Endothelial cell (in vitro differentiated cells): ENCODE data around the gene PPP5C. TPM values are rescaled to one million over a fixed set of nuclear protein-coding genes. Genes with fewer than 3 reads are reported as not detected.

Experiments used
- DNase-seq: peaks from one replicate; pipeline ENCODE4 v3.0.0; 2021; ENCODE audit warnings: low spot score
- H3K27ac Mint-ChIP-seq: one replicate; pipeline ENCODE4 v1.8.0; 2021; ENCODE audit warnings: mixed read lengths, inconsistent platforms; ENCODE audit not compliant: unreplicated experiment
- H3K27me3 Mint-ChIP-seq: one replicate; pipeline ENCODE4 v1.8.0; 2021; ENCODE audit warnings: mild to moderate bottlenecking, moderate library complexity, mixed read lengths, inconsistent platforms; ENCODE audit not compliant: unreplicated experiment
- H3K36me3 Mint-ChIP-seq: one replicate; pipeline ENCODE4 v1.8.0; 2021; ENCODE audit warnings: mild to moderate bottlenecking, low read depth, mixed read lengths, inconsistent platforms; ENCODE audit not compliant: unreplicated experiment
- H3K4me1 Mint-ChIP-seq: one replicate; pipeline ENCODE4 v1.8.0; 2021; ENCODE audit warnings: mild to moderate bottlenecking, mixed read lengths, inconsistent platforms; ENCODE audit not compliant: unreplicated experiment
- H3K4me3 Mint-ChIP-seq: one replicate; pipeline ENCODE4 v1.8.0; 2021; ENCODE audit warnings: mild to moderate bottlenecking, mixed read lengths, inconsistent platforms; ENCODE audit not compliant: unreplicated experiment
- H3K9me3 Mint-ChIP-seq: one replicate; pipeline ENCODE4 v1.8.0; 2021; ENCODE audit warnings: mixed read lengths, inconsistent platforms; ENCODE audit not compliant: unreplicated experiment
- CTCF ChIP-seq: fragments of 200-600 bp; sonication (generic); IDR thresholded peaks from one replicate; pipeline ENCODE4 v1.5.0; 2021; ENCODE audit warnings: antibody characterized with exemption; ENCODE audit not compliant: unreplicated experiment
- total RNA-seq: library from RNA; stranded (reverse); fragmentation: NEBNext Ultra II Directional; extraction: Animal tissue kit (Norgen Biotek cat#: 25700); gene quantifications from one replicate; pipeline ENCODE4 v1.2.1, GENCODE V29; 2021; ENCODE audit not compliant: unreplicated experiment

Gene PPP5C
- total RNA-seq, 1 donor from 2014 or later = 66.7 TPM

DNA sequence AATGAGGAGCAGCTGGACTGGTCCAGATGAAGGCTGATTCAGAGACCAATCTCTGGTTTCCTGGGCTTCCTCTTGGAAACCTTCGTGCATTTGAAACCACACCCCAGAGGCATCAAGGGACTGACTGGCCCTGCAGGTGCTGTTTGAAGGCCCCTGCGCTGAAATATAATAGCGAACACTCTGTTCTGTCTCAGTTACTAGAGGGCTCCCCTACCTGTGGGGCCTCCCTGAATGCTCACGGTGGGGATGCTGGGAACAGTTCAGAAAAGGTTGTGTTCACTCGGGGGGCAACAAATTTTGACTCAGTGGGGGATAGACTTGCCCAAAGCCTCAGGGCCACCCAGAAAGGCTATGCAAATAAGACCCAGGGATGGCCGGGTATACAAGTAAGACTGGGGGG is 60.1 kb downstream of the PPP5C start:
- peaks cover 30% of the 10 kb centered on the region for H3K4me1 Mint-ChIP-seq
- H3K9me3 Mint-ChIP-seq = no peaks in the 10 kb centered on the region
- DNase-seq = no peak
- H3K27me3 Mint-ChIP-seq = peaks cover 11% of the 10 kb centered on the region
- H3K27ac Mint-ChIP-seq = no peak overlapping the region
- no peak overlapping the region for H3K4me3 Mint-ChIP-seq
- peaks cover 3% of the 10 kb centered on the region for H3K36me3 Mint-ChIP-seq
- no peak for TF ChIP-seq CTCF

GRCh38 chr19:46407856-46408663 is 61.2 kb downstream of the PPP5C start:
- no peak overlapping the region for H3K4me3 Mint-ChIP-seq
- peak overlapping the region; percentile 43 for H3K27ac Mint-ChIP-seq
- TF ChIP-seq CTCF = no peak
- H3K36me3 Mint-ChIP-seq = peaks cover 3% of the 10 kb centered on the region
- peaks cover 14% of the 10 kb centered on the region for H3K27me3 Mint-ChIP-seq
- DNase-seq = no peak
- no peaks in the 10 kb centered on the region for H3K9me3 Mint-ChIP-seq
- H3K4me1 Mint-ChIP-seq = peaks cover 36% of the 10 kb centered on the region

- DNase-seq = no peak
- Mint-ChIP-seq H3K27ac (peak overlapping the region; percentile 43), H3K36me3 (peaks cover 3% of the 10 kb centered on the region), H3K9me3 (no peaks in the 10 kb centered on the region), H3K4me1 (peaks cover 35% of the 10 kb centered on the region), H3K4me3 (no peak overlapping the region), H3K27me3 (peaks cover 14% of the 10 kb centered on the region)
- TF ChIP-seq CTCF = no peak
Measured at GRCh38 chr19:46408664-46409039, 61.8 kb downstream of the PPP5C start.

- TF ChIP-seq CTCF = no peak
- Mint-ChIP-seq H3K9me3 (no peaks in the 10 kb centered on the region), H3K27ac (no peak overlapping the region), H3K27me3 (peaks cover 14% of the 10 kb centered on the region), H3K4me1 (peaks cover 33% of the 10 kb centered on the region), H3K36me3 (peaks cover 3% of the 10 kb centered on the region), H3K4me3 (no peak overlapping the region)
- DNase-seq = no peak
Measured at GRCh38 chr19:46409191-46409590, 62.3 kb downstream of the PPP5C start.
